Inflammatory macrophage (primary cell): ENCODE measurements around the gene STXBP2.
A peak's percentile ranks its signal among the peaks of the same experiment; 100 is the strongest.

ENCODE experiments used
- DNase-seq, 2 donors: peaks; one replicate each; pipeline ENCODE4 v3.0.0-alpha.2; 2020 to 2022

The STXBP2 gene

GRCh38 chr19:7635670-7636069 lies 1.2 kb upstream of the STXBP2 start:
- DNase-seq: no peak

GRCh38 chr19:7636317-7636690 lies 606 bp upstream of the STXBP2 start:
- DNase-seq: no peak

- DNase-seq: peak; percentile 70 to 83
Measured at GRCh38 chr19:7637374-7638256, 705 bp downstream of the STXBP2 start.

- no peak for DNase-seq
Measured at GRCh38 chr19:7638802-7639465, 2.0 kb downstream of the STXBP2 start.

GRCh38 chr19:7639863-7640348 lies 3.0 kb downstream of the STXBP2 start:
- no peak for DNase-seq

GRCh38 chr19:7640803-7641202 lies 3.9 kb downstream of the STXBP2 start:
- no peak for DNase-seq

GRCh38 chr19:7641290-7642276 lies 4.7 kb downstream of the STXBP2 start:
- no peak for DNase-seq

- no peak for DNase-seq
Measured at GRCh38 chr19:7642295-7643030, 5.6 kb downstream of the STXBP2 start.

- no peak for DNase-seq
Measured at GRCh38 chr19:7643031-7643415, 6.1 kb downstream of the STXBP2 start.

GRCh38 chr19:7643629-7644549 lies 7.0 kb downstream of the STXBP2 start:
- DNase-seq: peak; percentile 42 to 47

- no peak for DNase-seq
Measured at GRCh38 chr19:7644550-7644877, 7.6 kb downstream of the STXBP2 start.

- peak; percentile 48 to 70 for DNase-seq
Measured at GRCh38 chr19:7645163-7645562, 8.3 kb downstream of the STXBP2 start.

- DNase-seq: no peak
Measured at GRCh38 chr19:7645656-7646425, 8.9 kb downstream of the STXBP2 start.

- no peak for DNase-seq
Measured at GRCh38 chr19:7646426-7646700, 9.5 kb downstream of the STXBP2 start.

GRCh38 chr19:7647156-7647555 lies 10.2 kb downstream of the STXBP2 start:
- no peak for DNase-seq

GRCh38 chr19:7648265-7649014 lies 11.5 kb downstream of the STXBP2 start:
- no peak for DNase-seq

- DNase-seq: no peak
Measured at GRCh38 chr19:7650148-7650547, 13.2 kb downstream of the STXBP2 start.

- DNase-seq: peak; percentile 99
Measured at GRCh38 chr19:7652061-7652641, 15.2 kb downstream of the STXBP2 start.

GRCh38 chr19:7654401-7654800 lies 17.5 kb downstream of the STXBP2 start:
- no peak for DNase-seq
